A549 (cell line): ENCODE measurements around the gene SLC2A10. TPM values are rescaled to one million over a fixed set of nuclear protein-coding genes. Genes with fewer than 3 reads are reported as not detected.

ENCODE experiments used
- ATAC-seq, 2 experiments: fragments of 200-7000 bp in 1 of 2; fragments of >200 bp in 1 of 2; cut with Nextera tagmentation in 1 of 2; cut with Tn5 transposase in 1 of 2; 3 replicates each; pipeline versions ENCODE4 v1.8.0 to v1.9.1; 2018 to 2020; ENCODE audit warnings: mild to moderate bottlenecking in 1 of 2, moderate library complexity in 1 of 2
- CTCF ChIA-PET: fragments of 300-600 bp; sonication (Branson Sonifier 250); formaldehyde crosslinking; extraction: SDS; loops from one replicate; lab custom pipeline; 2021; ENCODE audit warnings: antibody characterized with exemption, inconsistent platforms; lab: Yijun Ruan, JAX
- POLR2A ChIA-PET: fragments of 350-600 bp; formaldehyde crosslinking; extraction: SDS; loops from one replicate; lab custom pipeline; 2021; ENCODE audit warnings: antibody characterized with exemption, inconsistent platforms; lab: Yijun Ruan, JAX
- DNase-seq, 2 experiments: peaks; one replicate each; pipeline versions ENCODE4 v3.0.0 to v3.0.0-alpha.2; 2011 to 2016; ENCODE audit warnings: low read depth in 1 of 2, low spot score in 1 of 2
- FAIRE-seq: peaks from 2 replicates; lab custom pipeline; 2011; peaks lifted over from hg19 to GRCh38; lab: Jason Lieb, UNC
- H3K27ac ChIP-seq, 2 experiments: fragments of >200 bp; sonication (Bioruptor Twin); formaldehyde crosslinking; 3 replicates each; pipeline ENCODE4 v1.5.1; 2016 to 2017
- H3K4me1 ChIP-seq: fragments of >200 bp; sonication (Bioruptor Twin); formaldehyde crosslinking; 3 replicates; pipeline ENCODE4 v1.6.1; 2016
- H3K4me2 ChIP-seq: fragments of >200 bp; sonication (Bioruptor Twin); formaldehyde crosslinking; 3 replicates; pipeline ENCODE4 v1.6.1; 2016
- H3K4me3 ChIP-seq: fragments of >200 bp; sonication (Bioruptor Twin); formaldehyde crosslinking; 3 replicates; pipeline ENCODE4 v1.5.1; 2016
- H3K9me3 ChIP-seq: fragments of >200 bp; sonication (Bioruptor Twin); formaldehyde crosslinking; 3 replicates; pipeline ENCODE4 v1.6.1; 2016
- ATOH8 ChIP-seq: fragments of 250-450 bp; sonication (Bioruptor Pico); IDR thresholded peaks from 2 replicates; pipeline ENCODE4 v1.5.0; 2020; ENCODE audit warnings: low read depth, mild to moderate bottlenecking, moderate library complexity
- BCL3 ChIP-seq: fragments of >200 bp; sonication (Bioruptor Twin); formaldehyde crosslinking; IDR thresholded peaks from 3 replicates; pipeline ENCODE4 v1.6.1; 2016
- CBX8 ChIP-seq: fragments of 200-600 bp; sonication (generic); IDR thresholded peaks from 2 replicates; pipeline ENCODE4 v1.6.1; 2016
- CHD2 ChIP-seq: fragments of 150-350 bp; IDR thresholded peaks from 2 replicates; pipeline ENCODE4 v1.6.1; 2014; ENCODE audit warnings: low read length; ENCODE audit not compliant: partially characterized antibody
- E2F6 ChIP-seq: IDR thresholded peaks from 2 replicates; pipeline ENCODE4 v1.6.1; 2012; ENCODE audit warnings: low read depth, borderline replicate concordance
- HEYL ChIP-seq: fragments of 250-450 bp; sonication (Bioruptor Pico); IDR thresholded peaks from 2 replicates; pipeline ENCODE4 v1.8.0; 2021; ENCODE audit warnings: mild to moderate bottlenecking, moderate library complexity
- HMGXB4 ChIP-seq: fragments of 250-450 bp; sonication (Bioruptor Pico); IDR thresholded peaks from 2 replicates; pipeline ENCODE4 v1.5.0; 2021; ENCODE audit warnings: mild to moderate bottlenecking, moderate library complexity, borderline replicate concordance
- HOXB13 ChIP-seq: fragments of 250-450 bp; sonication (Bioruptor Pico); IDR thresholded peaks from 2 replicates; pipeline ENCODE4 v1.5.0; 2020; ENCODE audit warnings: low read depth, mild to moderate bottlenecking, moderate library complexity
- JUN ChIP-seq, 2 experiments: fragments of >200 bp; sonication (Bioruptor Twin); formaldehyde crosslinking; IDR thresholded peaks; 2 replicates in 1 of 2; 3 replicates in 1 of 2; pipeline ENCODE4 v1.6.1; 2016 to 2017
- JUNB ChIP-seq: fragments of >200 bp; sonication (Bioruptor Twin); formaldehyde crosslinking; IDR thresholded peaks from 2 replicates; pipeline ENCODE4 v1.6.1; 2016
- NPAS2 ChIP-seq: fragments of 250-450 bp; sonication (Bioruptor Pico); IDR thresholded peaks from 2 replicates; pipeline ENCODE4 v1.8.0; 2022; ENCODE audit warnings: mild to moderate bottlenecking, moderate library complexity, borderline replicate concordance
- PBX3 ChIP-seq: IDR thresholded peaks from 2 replicates; pipeline ENCODE4 v1.6.1; 2012
- RAD21 ChIP-seq, 2 experiments: fragments of >200 bp in 1 of 2; sonication (Bioruptor Twin) in 1 of 2; formaldehyde crosslinking in 1 of 2; IDR thresholded peaks in 1 of 2; conservative IDR thresholded peaks in 1 of 2; 2 replicates in 1 of 2; 3 replicates in 1 of 2; pipeline ENCODE4 v1.6.1; 2012 to 2018; ENCODE audit warnings: inconsistent platforms in 1 of 2
- RFX5 ChIP-seq: fragments of 450-650 bp; IDR thresholded peaks from 2 replicates; pipeline ENCODE4 v1.7.1; 2014; ENCODE audit warnings: antibody characterized with exemption, mild to moderate bottlenecking, moderate library complexity
- RNF2 ChIP-seq: fragments of 200-600 bp; sonication (generic); IDR thresholded peaks from 2 replicates; pipeline ENCODE4 v1.6.1; 2016; ENCODE audit warnings: low read depth, mild to moderate bottlenecking, antibody characterized with exemption, moderate library complexity, borderline replicate concordance
- SMC3 ChIP-seq: fragments of >200 bp; sonication (Bioruptor Twin); formaldehyde crosslinking; IDR thresholded peaks from 3 replicates; pipeline ENCODE4 v1.6.1; 2018; ENCODE audit warnings: inconsistent platforms
- TP53 ChIP-seq: fragments of 250-450 bp; sonication (Bioruptor Pico); IDR thresholded peaks from 2 replicates; pipeline ENCODE4 v1.5.0; 2021; ENCODE audit warnings: mild to moderate bottlenecking, moderate library complexity
- ZSCAN20 ChIP-seq: fragments of 250-450 bp; sonication (Bioruptor Pico); IDR thresholded peaks from 2 replicates; pipeline ENCODE4 v1.8.0; 2022; ENCODE audit warnings: mild to moderate bottlenecking, moderate library complexity
- WGBS: methylation state at CpG from one replicate; pipeline ENCODE4 v1.1.6; 2017; ENCODE audit errors: missing lambda C conversion rate; 5-methylcytosine and 5-hydroxymethylcytosine counted together
- polyA plus RNA-seq, 4 experiments: library from polyadenylated mRNA; depleted of rRNA in 3 of 4; stranded (reverse); fragments of >200 nt; fragmentation: RNase III in 1 of 4; extraction: RNeasy Plus Mini Kit Qiagen cat#74134 plus additional on column Dnase treatment in 1 of 4; gene quantifications; 2 replicates in 3 of 4; 3 replicates in 1 of 4; pipeline ENCODE4 v1.2.3, GENCODE V29; 2011 to 2017

The SLC2A10 gene
- polyA plus RNA-seq, 2 of the 4 experiments (the other 2 are of a cell fraction) = 0.01 TPM; not detected in 1

GRCh38 chr20:46749147-46749546, 39.7 kb downstream of the SLC2A10 start:
- ATAC-seq = no peak
- POLR2A ChIA-PET = interaction anchor here (0.6 kb wide), 1 partner anchor 34 kb away, joined by 3 read pairs; no protein-coding TSS in a partner anchor

GRCh38 chr20:46751856-46752255, 42.4 kb downstream of the SLC2A10 start:
- H3K27ac ChIP-seq = no peak overlapping the region
- no peak for TF ChIP-seq RAD21 (conservative IDR thresholded peaks at IDR 0.05 in 1 of 2, IDR thresholded peaks at IDR 0.05 in 1 of 2)
- no peak for TF ChIP-seq NPAS2 (CRISPR knock-in tag)
- TF ChIP-seq CBX8 = no peak
- no peak for TF ChIP-seq ATOH8
- no peak for TF ChIP-seq TP53 (CRISPR knock-in tag)
- TF ChIP-seq, all 56 proteins: peak for 0
- no peak overlapping the region for H3K4me2 ChIP-seq
- no peak overlapping the region for H3K4me3 ChIP-seq
- ATAC-seq = peak in 1 of 2 experiments; percentile 36; a peak in 2 of 6 replicates
- peak; percentile 25 to 38 for DNase-seq
- WGBS = 50% methylated on average over 9 of the region's 9 CpGs
- no peaks in the 10 kb centered on the region for H3K9me3 ChIP-seq
- ChIA-PET POLR2A (no interaction called here), CTCF (interaction anchor here (0.7 to 15.1 kb wide), 32 partner anchors 8 to 741 kb away, joined by 3 to 116 read pairs (median 5); no protein-coding TSS in a partner anchor)
- FAIRE-seq = no peak
- peaks cover 13% of the 10 kb centered on the region for H3K4me1 ChIP-seq

More at GRCh38 chr20:46749147-46749546, 39.7 kb downstream of the SLC2A10 start:
- H3K4me3 ChIP-seq = no peak overlapping the region
- DNase-seq (no peak), FAIRE-seq (no peak)
- H3K4me1 ChIP-seq = peaks cover 16% of the 10 kb centered on the region
- TF ChIP-seq ATOH8 = no peak
- TF ChIP-seq E2F6 = no peak
- no peak for TF ChIP-seq RFX5
- TF ChIP-seq JUN (IDR thresholded peaks at IDR 0.05) = no peak
- TF ChIP-seq HOXB13 = no peak
- TF ChIP-seq JUNB = no peak
- TF ChIP-seq CHD2 = no peak
- no peak for TF ChIP-seq PBX3
- TF ChIP-seq ZSCAN20 (CRISPR knock-in tag) = no peak
- TF ChIP-seq BCL3 = no peak
- TF ChIP-seq SMC3 = no peak
- no peak for TF ChIP-seq HMGXB4
- no peak for TF ChIP-seq RNF2
- no peak for TF ChIP-seq HEYL (CRISPR knock-in tag)
- CTCF ChIA-PET = interaction anchor here (0.7 to 15.1 kb wide), 11 partner anchors 9 to 911 kb away, joined by 3 to 116 read pairs (median 5); no protein-coding TSS in a partner anchor
- H3K9me3 ChIP-seq = no peaks in the 10 kb centered on the region
- 79% methylated on average over 3 of the region's 3 CpGs for WGBS
- H3K27ac ChIP-seq = no peak overlapping the region
- no peak overlapping the region for H3K4me2 ChIP-seq
